Urinary bladder (tissue), 4 donors: ENCODE measurements around the gene ANO10. TPM values are rescaled to one million over a fixed set of nuclear protein-coding genes. Genes with fewer than 3 reads are reported as not detected.
"Not testable (repeated sequence)": the region's sequence is repeated elsewhere in the genome, so short reads cannot be mapped to it uniquely, and the experiment has no call there.

Experiments used
- DNase-seq: peaks from one replicate; pipeline ENCODE4 v3.0.0-alpha.2; 2015; ENCODE audit errors: extremely low spot score
- H3K27ac ChIP-seq: one replicate; pipeline ENCODE4 v1.5.1; 2013; ENCODE audit warnings: low read depth, mild to moderate bottlenecking, moderate library complexity
- H3K36me3 ChIP-seq: one replicate; pipeline ENCODE4 v1.6.1; 2013; ENCODE audit warnings: mild to moderate bottlenecking, moderate library complexity; ENCODE audit not compliant: insufficient read depth
- H3K4me1 ChIP-seq: one replicate; pipeline ENCODE4 v1.6.1; 2013; ENCODE audit warnings: mild to moderate bottlenecking, moderate library complexity; ENCODE audit not compliant: insufficient read depth
- H3K4me3 ChIP-seq: one replicate; pipeline ENCODE4 v1.5.1; 2013; ENCODE audit warnings: low read depth, low read length
- WGBS: extraction: QIAGEN DNeasy Blood & Tissue Kit; methylation state at CpG from one replicate; pipeline ENCODE4 v1.1.7; 2013; 5-methylcytosine and 5-hydroxymethylcytosine counted together
- polyA plus RNA-seq: library from polyadenylated mRNA; stranded (reverse); fragments of 200-250 nt; gene quantifications from one replicate; pipeline ENCODE4 v1.2.3, GENCODE V29; 2013
- total RNA-seq: library from RNA; depleted of rRNA; stranded (reverse); fragments of >200 nt; gene quantifications from one replicate; pipeline ENCODE4 v1.2.3, GENCODE V29; 2014
- donor health status: healthy with polysubstance abuse.
- donor health status: healthy.

The ANO10 gene
- total and polyA plus RNA-seq, 2 donors: 25.1 to 33.3 TPM

GRCh38 chr3:43478839-43479238 is 143.0 kb downstream of the ANO10 start:
- not testable (repeated sequence) for DNase-seq, H3K36me3 ChIP-seq, H3K4me3 ChIP-seq, H3K4me1 ChIP-seq, H3K27ac ChIP-seq
- WGBS: 60% methylated on average over 2 of the region's 2 CpGs

GRCh38 chr3:43478118-43478785 is 143.6 kb downstream of the ANO10 start:
- DNase-seq: no peak
- Histone ChIP-seq H3K4me3 (no peak overlapping the region), H3K4me1 (no peaks in the 10 kb centered on the region), H3K27ac (no peak overlapping the region), H3K36me3 (no peaks in the 10 kb centered on the region)
- 95% methylated on average over 1 of the region's 1 CpG for whole genome bisulfite sequencing

GRCh38 chr3:43477600-43477999 is 144.2 kb downstream of the ANO10 start:
- 79% methylated on average over 6 of the region's 6 CpGs for WGBS
- Histone ChIP-seq H3K4me1 (no peaks in the 10 kb centered on the region), H3K4me3 (no peak overlapping the region), H3K27ac (no peak overlapping the region), H3K36me3 (no peaks in the 10 kb centered on the region)
- no peak for DNase-seq

GRCh38 chr3:43473737-43474136 is 148.1 kb downstream of the ANO10 start:
- 87% methylated on average over 1 of the region's 1 CpG for WGBS

GRCh38 chr3:43473244-43473643 is 148.6 kb downstream of the ANO10 start:
- Histone ChIP-seq H3K27ac (no peak overlapping the region), H3K4me3 (no peak overlapping the region), H3K4me1 (no peaks in the 10 kb centered on the region), H3K36me3 (no peaks in the 10 kb centered on the region)
- DNase-seq: no peak
- WGBS: 94% methylated on average over 10 of the region's 10 CpGs

More at GRCh38 chr3:43473737-43474136, 148.1 kb downstream of the ANO10 start:
- no peak overlapping the region for H3K27ac ChIP-seq
- no peaks in the 10 kb centered on the region for H3K4me1 ChIP-seq
- DNase-seq: no peak
- H3K4me3 ChIP-seq: no peak overlapping the region
- H3K36me3 ChIP-seq: no peaks in the 10 kb centered on the region

GRCh38 chr3:43468133-43468532 is 153.7 kb downstream of the ANO10 start:
- no peaks in the 10 kb centered on the region for H3K4me1 ChIP-seq
- H3K4me3 ChIP-seq: no peak overlapping the region
- H3K36me3 ChIP-seq: no peaks in the 10 kb centered on the region
- DNase-seq: no peak
- 75% methylated on average over 1 of the region's 1 CpG for WGBS
- H3K27ac ChIP-seq: no peak overlapping the region

GRCh38 chr3:43465109-43465508 is 156.7 kb downstream of the ANO10 start:
- no peak for DNase-seq
- H3K27ac ChIP-seq: no peak overlapping the region
- H3K36me3 ChIP-seq: peaks cover 2% of the 10 kb centered on the region
- no peak overlapping the region for H3K4me3 ChIP-seq
- no peaks in the 10 kb centered on the region for H3K4me1 ChIP-seq

GRCh38 chr3:43462566-43462965 is 159.2 kb downstream of the ANO10 start:
- not testable (repeated sequence) for H3K4me1 ChIP-seq, DNase-seq, H3K36me3 ChIP-seq, H3K27ac ChIP-seq, H3K4me3 ChIP-seq
- 95% methylated on average over 3 of the region's 3 CpGs for WGBS

- no peak overlapping the region for H3K4me3 ChIP-seq
- whole genome bisulfite sequencing: 84% methylated on average over 2 of the region's 2 CpGs
- no peaks in the 10 kb centered on the region for H3K4me1 ChIP-seq
- no peak for DNase-seq
- H3K27ac ChIP-seq: no peak overlapping the region
- peaks cover 2% of the 10 kb centered on the region for H3K36me3 ChIP-seq
Observed at GRCh38 chr3:43461345-43461744, 160.5 kb downstream of the ANO10 start.

- not testable (repeated sequence) for H3K36me3 ChIP-seq, H3K4me1 ChIP-seq, H3K4me3 ChIP-seq, H3K27ac ChIP-seq, DNase-seq
- WGBS: 63% methylated on average over 1 of the region's 1 CpG
Observed at GRCh38 chr3:43457038-43457437, 164.8 kb downstream of the ANO10 start.

- H3K27ac ChIP-seq: no peak overlapping the region
- 82% methylated on average over 1 of the region's 1 CpG for WGBS
- H3K4me3 ChIP-seq: no peak overlapping the region
- H3K36me3 ChIP-seq: peaks cover under 1% of the 10 kb centered on the region
- DNase-seq: no peak
- H3K4me1 ChIP-seq: no peaks in the 10 kb centered on the region
Observed at GRCh38 chr3:43455233-43455632, 166.6 kb downstream of the ANO10 start.

- DNase-seq: no peak
- no peaks in the 10 kb centered on the region for H3K4me1 ChIP-seq
- H3K27ac ChIP-seq: no peak overlapping the region
- WGBS: 53% methylated on average over 1 of the region's 1 CpG
- no peaks in the 10 kb centered on the region for H3K36me3 ChIP-seq
- no peak overlapping the region for H3K4me3 ChIP-seq
Observed at GRCh38 chr3:43453981-43454380, 167.8 kb downstream of the ANO10 start.

GRCh38 chr3:43451670-43452254 is 170.0 kb downstream of the ANO10 start:
- Histone ChIP-seq H3K36me3 (no peaks in the 10 kb centered on the region), H3K4me3 (no peak overlapping the region), H3K27ac (no peak overlapping the region), H3K4me1 (no peaks in the 10 kb centered on the region)
- WGBS: 98% methylated on average over 2 of the region's 2 CpGs
- DNase-seq: no peak

GRCh38 chr3:43448098-43448497 is 173.7 kb downstream of the ANO10 start:
- DNase-seq: no peak
- Histone ChIP-seq H3K27ac (no peak overlapping the region), H3K4me3 (no peak overlapping the region), H3K36me3 (no peaks in the 10 kb centered on the region), H3K4me1 (no peaks in the 10 kb centered on the region)
- WGBS: 98% methylated on average over 1 of the region's 1 CpG
